Activated CD8-positive, alpha-beta T cell treated with anti-CD3 and anti-CD28 coated beads for 36 hours (primary cell): Measurements from ENCODE around the gene GCA. TPM values are rescaled to one million over a fixed set of nuclear protein-coding genes. Genes with fewer than 3 reads are reported as not detected.

Experiments
- ATAC-seq: fragments of 200-7000 bp; cut with Tn5 transposase; one replicate; pipeline ENCODE4 v1.10.0; 2021; ENCODE audit warnings: mild to moderate bottlenecking, moderate library complexity
- CTCF ChIA-PET: fragments of 350-600 bp; sonication (Branson Sonifier 250); formaldehyde crosslinking; loops from one replicate; lab custom pipeline; 2021; ENCODE audit warnings: antibody characterized with exemption; lab: Charles Lee
- POLR2A ChIA-PET: fragments of 350-600 bp; sonication (Branson Sonifier 250); formaldehyde crosslinking; loops from one replicate; lab custom pipeline; 2021; ENCODE audit warnings: antibody characterized with exemption; lab: Charles Lee
- DNase-seq: peaks from one replicate; pipeline ENCODE4 v3.0.0-alpha.2; 2020
- H3K27ac Mint-ChIP-seq: one replicate; pipeline ENCODE4 v1.8.0; 2021; ENCODE audit warnings: mild to moderate bottlenecking, mixed read lengths
- H3K27me3 Mint-ChIP-seq: one replicate; pipeline ENCODE4 v1.8.0; 2021; ENCODE audit warnings: mixed read lengths
- H3K36me3 Mint-ChIP-seq: one replicate; pipeline ENCODE4 v1.8.0; 2021; ENCODE audit warnings: low read depth, mixed read lengths
- H3K4me1 Mint-ChIP-seq: one replicate; pipeline ENCODE4 v1.8.0; 2021; ENCODE audit warnings: low read depth, mixed read lengths
- H3K4me3 Mint-ChIP-seq: one replicate; pipeline ENCODE4 v1.8.0; 2021; ENCODE audit warnings: mild to moderate bottlenecking, moderate library complexity, mixed read lengths
- H3K9me3 Mint-ChIP-seq: one replicate; pipeline ENCODE4 v1.8.0; 2021; ENCODE audit warnings: mixed read lengths
- CTCF ChIP-seq: fragments of 200-600 bp; IDR thresholded peaks from one replicate; pipeline ENCODE4 v1.8.0; 2022; ENCODE audit warnings: antibody characterized with exemption, mild to moderate bottlenecking
- intact Hi-C: fragments of 100-400 bp; cut with micrococcal nuclease; formaldehyde crosslinking; loops from one replicate; pipeline ENCODE4 v1.10.0; 2022
- total RNA-seq, 2 experiments: library from RNA; stranded (reverse); gene quantifications; one replicate each; pipeline ENCODE4 v1.2.3, GENCODE V29; 2021

GCA gene
- total RNA-seq, 2 experiments from 2014 or later, result 23.4 to 25.2 TPM

GRCh38 chr2:162324953-162325352, 19.0 kb upstream of the GCA start:
- H3K9me3 Mint-ChIP-seq, result no peaks in the 10 kb centered on the region
- ATAC-seq (no peak), DNase-seq (no peak)
- POLR2A ChIA-PET, result no interaction called here
- CTCF ChIA-PET, result interaction anchor here (0.8 kb wide), 1 partner anchor 9 kb away, joined by 3 read pairs; no protein-coding TSS in a partner anchor
- intact Hi-C loops, result no loop called here
- no peak for TF ChIP-seq CTCF
- H3K36me3 Mint-ChIP-seq, result no peaks in the 10 kb centered on the region
- H3K4me1 Mint-ChIP-seq, result peaks cover 13% of the 10 kb centered on the region
- H3K4me3 Mint-ChIP-seq, result no peak overlapping the region
- no peak overlapping the region for H3K27ac Mint-ChIP-seq
- no peaks in the 10 kb centered on the region for H3K27me3 Mint-ChIP-seq

GRCh38 chr2:162327134-162327769, 16.7 kb upstream of the GCA start:
- Mint-ChIP-seq H3K27me3 (no peaks in the 10 kb centered on the region), H3K4me3 (no peak overlapping the region), H3K4me1 (no peaks in the 10 kb centered on the region), H3K9me3 (no peaks in the 10 kb centered on the region), H3K36me3 (no peaks in the 10 kb centered on the region), H3K27ac (no peak overlapping the region)
- CTCF ChIA-PET, result interaction anchor here (0.7 to 1.8 kb wide), 5 partner anchors 8 to 23 kb away, joined by 3 to 7 read pairs (median 3); partner anchors contain the start of gene IFIH1
- ATAC-seq (peak; percentile 60), DNase-seq (peak; percentile 52)
- peak; percentile 70 for TF ChIP-seq CTCF
- POLR2A ChIA-PET, result no interaction called here
- intact Hi-C loops, result no loop called here

GRCh38 chr2:162327806-162328205, 16.1 kb upstream of the GCA start:
- CTCF ChIA-PET, result interaction anchor here (2.0 kb wide), 1 partner anchor 9 kb away, joined by 5 read pairs; no protein-coding TSS in a partner anchor
- Mint-ChIP-seq H3K27ac (no peak overlapping the region), H3K9me3 (no peaks in the 10 kb centered on the region), H3K27me3 (no peaks in the 10 kb centered on the region), H3K36me3 (no peaks in the 10 kb centered on the region), H3K4me1 (no peaks in the 10 kb centered on the region), H3K4me3 (no peak overlapping the region)
- POLR2A ChIA-PET, result no interaction called here
- ATAC-seq, result no peak
- no peak for DNase-seq
- intact Hi-C loops, result no loop called here
- no peak for TF ChIP-seq CTCF

GRCh38 chr2:162328424-162329157, 15.3 kb upstream of the GCA start:
- intact Hi-C loops, result no loop called here
- ChIA-PET POLR2A (interaction anchor here (1.1 kb wide), 1 partner anchor 10 kb away, joined by 3 read pairs; the partner anchor contains the start of gene IFIH1), CTCF (interaction anchor here (1.4 to 2.0 kb wide), 2 partner anchors 9 to 30 kb away, joined by 4 to 5 read pairs; no protein-coding TSS in a partner anchor)
- H3K36me3 Mint-ChIP-seq, result no peaks in the 10 kb centered on the region
- H3K4me3 Mint-ChIP-seq, result no peak overlapping the region
- no peak for TF ChIP-seq CTCF
- no peak overlapping the region for H3K27ac Mint-ChIP-seq
- ATAC-seq, result peak; percentile 60
- DNase-seq, result no peak
- no peaks in the 10 kb centered on the region for H3K27me3 Mint-ChIP-seq
- no peaks in the 10 kb centered on the region for H3K9me3 Mint-ChIP-seq
- no peaks in the 10 kb centered on the region for H3K4me1 Mint-ChIP-seq

- DNase-seq (no peak), ATAC-seq (no peak)
- no peak for TF ChIP-seq CTCF
- H3K4me3 Mint-ChIP-seq, result no peak overlapping the region
- no peak overlapping the region for H3K27ac Mint-ChIP-seq
- ChIA-PET CTCF (no interaction called here), POLR2A (no interaction called here)
- H3K9me3 Mint-ChIP-seq, result no peaks in the 10 kb centered on the region
- no peaks in the 10 kb centered on the region for H3K36me3 Mint-ChIP-seq
- H3K27me3 Mint-ChIP-seq, result no peaks in the 10 kb centered on the region
- intact Hi-C loops, result no loop called here
- no peaks in the 10 kb centered on the region for H3K4me1 Mint-ChIP-seq
These were observed 13.1 kb upstream of the GCA start for GRCh38 chr2:162330881-162331280.
